Measurements from ENCODE around the gene RET. TPM values are rescaled to one million over a fixed set of nuclear protein-coding genes. Genes with fewer than 3 reads are reported as not detected.
A peak's percentile ranks its signal among the peaks of the same experiment; 100 is the strongest.
"Not testable (repeated sequence)": the region's sequence is repeated elsewhere in the genome, so short reads cannot be mapped to it uniquely, and the experiment has no call there.

Gene RET
- total RNA-seq, 6 donors from 2014 or later: 0.11 to 0.98 (median 0.30) TPM; not detected in 1

- WGBS, 2 donors: 33 to 50% methylated on average over 9 to 12 of the region's 12 CpGs
- DNase-seq: no peak
Measured at GRCh38 chr10:43093423-43094076, 16.7 kb downstream of the RET start.

GRCh38 chr10:43094085-43094484 is 17.2 kb downstream of the RET start:
- Histone ChIP-seq H3K27ac (no peak overlapping the region), H3K27me3 (no peaks in the 10 kb centered on the region), H3K9me3 (no peaks in the 10 kb centered on the region), H3K4me3 (no peak overlapping the region), H3K36me3 (no peaks in the 10 kb centered on the region), H3K4me1 (no peaks in the 10 kb centered on the region)
- TF ChIP-seq POLR2A (IDR thresholded peaks at IDR 0.05): no peak
- TF ChIP-seq POLR2AphosphoS5 (IDR thresholded peaks at IDR 0.05): no peak
- no peak for TF ChIP-seq EP300 (IDR thresholded peaks at IDR 0.05)
- no peak for TF ChIP-seq CTCF (IDR thresholded peaks at IDR 0.05)
- ATAC-seq (ENCODE audit: low FRiP score in 2 of 2): no peak
- 69 to 73% methylated on average over 8 to 9 of the region's 9 CpGs for WGBS, 2 donors
- peak in 1 of 2 donors; percentile 42 for DNase-seq

More at GRCh38 chr10:43093423-43094076, 16.7 kb downstream of the RET start:
- H3K4me1 ChIP-seq: no peaks in the 10 kb centered on the region
- H3K27me3 ChIP-seq: no peaks in the 10 kb centered on the region
- H3K27ac ChIP-seq: no peak overlapping the region
- H3K36me3 ChIP-seq: no peaks in the 10 kb centered on the region
- no peak for ATAC-seq (ENCODE audit: low FRiP score in 2 of 2)
- no peak overlapping the region for H3K4me3 ChIP-seq
- TF ChIP-seq CTCF (IDR thresholded peaks at IDR 0.05) (no peak), EP300 (IDR thresholded peaks at IDR 0.05) (no peak), POLR2AphosphoS5 (IDR thresholded peaks at IDR 0.05) (no peak), POLR2A (IDR thresholded peaks at IDR 0.05) (no peak)
- no peaks in the 10 kb centered on the region for H3K9me3 ChIP-seq

GRCh38 chr10:43099339-43099738 is 22.5 kb downstream of the RET start:
- not testable (repeated sequence) for H3K4me3 ChIP-seq; H3K4me1 ChIP-seq; H3K36me3 ChIP-seq; DNase-seq; H3K9me3 ChIP-seq; H3K27ac ChIP-seq; H3K27me3 ChIP-seq; ATAC-seq (ENCODE audit: low FRiP score in 2 of 2)
- 76 to 80% methylated on average over 6 of the region's 6 CpGs for WGBS, 2 donors

- WGBS, 2 donors: 77% methylated on average over 4 of the region's 4 CpGs
- ATAC-seq (ENCODE audit: low FRiP score in 2 of 2) (no peak), DNase-seq (no peak)
- H3K4me1 ChIP-seq: peaks cover 4 to 6% (median 5%) of the 10 kb centered on the region in 4 donors
- peaks cover 0 to 10% (median 2%) of the 10 kb centered on the region in 4 donors for H3K27me3 ChIP-seq
- H3K36me3 ChIP-seq: no peaks in the 10 kb centered on the region
- no peak overlapping the region for H3K4me3 ChIP-seq
- TF ChIP-seq POLR2A (IDR thresholded peaks at IDR 0.05): no peak
- TF ChIP-seq EP300 (IDR thresholded peaks at IDR 0.05): no peak
- TF ChIP-seq CTCF (IDR thresholded peaks at IDR 0.05): no peak
- no peak for TF ChIP-seq POLR2AphosphoS5 (IDR thresholded peaks at IDR 0.05)
- H3K9me3 ChIP-seq: no peaks in the 10 kb centered on the region
- H3K27ac ChIP-seq: no peak overlapping the region
Measured at GRCh38 chr10:43099928-43100327, 23.1 kb downstream of the RET start.

- 89 to 90% methylated on average over 9 to 17 of the region's 17 CpGs for WGBS, 2 donors
- Histone ChIP-seq H3K36me3 (no peaks in the 10 kb centered on the region), H3K27me3 (peaks cover 0 to 10% (median 3%) of the 10 kb centered on the region in 4 donors), H3K4me3 (no peak overlapping the region), H3K4me1 (peaks cover 6 to 11% (median 9%) of the 10 kb centered on the region in 4 donors), H3K9me3 (no peaks in the 10 kb centered on the region), H3K27ac (no peak overlapping the region)
- DNase-seq (peak in 1 of 2 donors; percentile 55), ATAC-seq (ENCODE audit: low FRiP score in 2 of 2) (no peak)
- TF ChIP-seq POLR2AphosphoS5 (IDR thresholded peaks at IDR 0.05): no peak
- no peak for TF ChIP-seq CTCF (IDR thresholded peaks at IDR 0.05)
- TF ChIP-seq EP300 (IDR thresholded peaks at IDR 0.05): no peak
- TF ChIP-seq POLR2A (IDR thresholded peaks at IDR 0.05): no peak
Measured at GRCh38 chr10:43100366-43100765, 23.5 kb downstream of the RET start.
